Measurements from ENCODE around the gene CFAP20DC. TPM values are rescaled to one million over a fixed set of nuclear protein-coding genes. Genes with fewer than 3 reads are reported as not detected.
"Not testable (repeated sequence)": the region's sequence is repeated elsewhere in the genome, so short reads cannot be mapped to it uniquely, and the experiment has no call there.

The CFAP20DC gene
- total and polyA plus RNA-seq, 12 donors = 0.13 to 0.25 (median 0.14) TPM; not detected in 8

- no peak for ATAC-seq
- no peak overlapping the region for H3K4me3 ChIP-seq
- peaks cover 0 to 3% (median 0%) of the 10 kb centered on the region in 11 donors for H3K9me3 ChIP-seq
- H3K36me3 ChIP-seq = no peaks in the 10 kb centered on the region
- intact Hi-C loops (cut with DNase I) = no loop called here
- peaks cover 0 to 2% (median 0%) of the 10 kb centered on the region in 9 donors for H3K4me1 ChIP-seq
- H3K27ac ChIP-seq = no peak overlapping the region
- no peak for DNase-seq
- H3K27me3 ChIP-seq = no peaks in the 10 kb centered on the region
- no peak for TF ChIP-seq CTCF (IDR thresholded peaks at IDR 0.05)
Measured at GRCh38 chr3:58698246-58698645, 351.6 kb downstream of the CFAP20DC start.

GRCh38 chr3:58697561-58697960 lies 352.3 kb downstream of the CFAP20DC start:
- TF ChIP-seq CTCF (IDR thresholded peaks at IDR 0.05) = no peak
- Histone ChIP-seq H3K27ac (no peak overlapping the region), H3K36me3 (no peaks in the 10 kb centered on the region), H3K4me3 (no peak overlapping the region), H3K27me3 (no peaks in the 10 kb centered on the region), H3K9me3 (peaks cover 0 to 9% (median 0%) of the 10 kb centered on the region in 11 donors), H3K4me1 (peaks cover 0 to 2% (median 0%) of the 10 kb centered on the region in 9 donors)
- ATAC-seq = no peak
- DNase-seq = no peak
- intact Hi-C loops (cut with DNase I) = no loop called here

- intact Hi-C loops (cut with DNase I); H3K4me1 ChIP-seq; DNase-seq; ATAC-seq; H3K36me3 ChIP-seq; H3K4me3 ChIP-seq; H3K27ac ChIP-seq; H3K27me3 ChIP-seq: not testable (repeated sequence)
- 77 to 82% methylated on average over 3 of the region's 3 CpGs for WGBS, 2 donors
- peaks cover 0 to 17% (median 3%) of the 10 kb centered on the region in 11 donors for H3K9me3 ChIP-seq
Measured at GRCh38 chr3:58696813-58697212, 353.0 kb downstream of the CFAP20DC start.

GRCh38 chr3:58696093-58696492 lies 353.7 kb downstream of the CFAP20DC start:
- no peak for ATAC-seq
- no peak for TF ChIP-seq CTCF (IDR thresholded peaks at IDR 0.05)
- WGBS, 2 donors = 60 to 79% methylated on average over 1 of the region's 1 CpG

GRCh38 chr3:58695284-58695683 lies 354.5 kb downstream of the CFAP20DC start:
- peaks cover 0 to 31% (median 8%) of the 10 kb centered on the region in 11 donors for H3K9me3 ChIP-seq
- ATAC-seq; intact Hi-C loops (cut with DNase I): not testable (repeated sequence)

More at GRCh38 chr3:58696093-58696492, 353.7 kb downstream of the CFAP20DC start:
- Histone ChIP-seq H3K27me3 (no peaks in the 10 kb centered on the region), H3K27ac (no peak overlapping the region), H3K4me3 (no peak overlapping the region), H3K4me1 (peaks cover 0 to 2% (median 0%) of the 10 kb centered on the region in 9 donors), H3K9me3 (peaks cover 0 to 24% (median 8%) of the 10 kb centered on the region in 11 donors), H3K36me3 (no peaks in the 10 kb centered on the region)
- intact Hi-C loops (cut with DNase I) = no loop called here
- no peak for DNase-seq

More at GRCh38 chr3:58695284-58695683, 354.5 kb downstream of the CFAP20DC start:
- H3K36me3 ChIP-seq, H3K27ac ChIP-seq, H3K27me3 ChIP-seq, H3K4me3 ChIP-seq, H3K4me1 ChIP-seq, DNase-seq: not testable (repeated sequence)
- 64 to 78% methylated on average over 4 of the region's 4 CpGs for WGBS, 2 donors

All from heart right ventricle (tissue), 16 donors.